GM18498 (cell line): ENCODE results near the gene THBS2.

Experiments used
- ATAC-seq: cut with Tn5 transposase; IDR thresholded peaks from one replicate; pipeline ENCODE4 v1.9.1; 2021; ENCODE audit warnings: mild to moderate bottlenecking, moderate library complexity; ENCODE audit not compliant: unreplicated experiment

THBS2 gene

GRCh38 chr6:169251371-169251802, 2.3 kb downstream of the THBS2 start:
- no peak for ATAC-seq

DNA sequence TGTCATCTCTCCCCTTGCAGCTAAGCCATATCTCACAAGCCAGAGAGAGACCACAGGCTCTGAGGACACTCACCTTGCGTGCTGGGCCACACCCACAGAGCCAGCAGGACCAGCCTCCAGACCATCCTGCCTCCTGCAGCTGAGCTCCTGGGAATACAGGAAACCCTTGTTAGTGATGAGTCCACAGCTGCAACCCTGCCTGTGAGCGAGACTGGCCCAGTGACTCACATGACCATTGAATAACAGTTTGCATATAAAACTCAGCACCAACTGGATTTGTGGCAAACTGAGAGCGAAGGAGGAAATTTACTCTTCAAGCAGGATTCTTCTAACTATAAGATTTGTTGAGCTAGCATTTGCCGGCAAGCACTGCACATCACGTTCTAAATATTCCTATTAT, 3.0 kb downstream of the THBS2 start:
- ATAC-seq = no peak

DNA sequence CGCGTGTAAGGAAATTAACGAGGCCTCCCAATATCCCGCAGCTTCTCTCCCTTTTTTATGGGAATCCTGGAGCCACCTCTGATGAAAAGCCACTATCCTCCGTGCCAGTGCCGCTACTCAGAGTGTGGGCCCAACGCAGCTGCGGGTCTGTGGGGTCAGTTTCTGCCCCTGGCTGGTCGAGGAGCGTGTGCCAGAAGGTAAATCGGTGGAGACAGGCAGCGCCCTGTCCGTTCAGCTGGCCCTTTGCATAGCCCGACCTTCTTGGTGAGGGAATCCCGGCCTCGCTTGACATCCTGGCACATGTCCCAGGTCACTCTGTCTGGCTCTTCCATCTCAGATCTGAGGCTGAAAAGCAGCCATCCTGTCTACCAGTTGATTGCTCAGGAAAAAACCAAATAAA, 4.6 kb downstream of the THBS2 start:
- ATAC-seq = no peak

- no peak for ATAC-seq
These were observed 5.1 kb downstream of the THBS2 start for GRCh38 chr6:169248521-169248971.

GRCh38 chr6:169247991-169248390, 5.7 kb downstream of the THBS2 start:
- no peak for ATAC-seq

GRCh38 chr6:169247419-169247818, 6.2 kb downstream of the THBS2 start:
- no peak for ATAC-seq

DNA sequence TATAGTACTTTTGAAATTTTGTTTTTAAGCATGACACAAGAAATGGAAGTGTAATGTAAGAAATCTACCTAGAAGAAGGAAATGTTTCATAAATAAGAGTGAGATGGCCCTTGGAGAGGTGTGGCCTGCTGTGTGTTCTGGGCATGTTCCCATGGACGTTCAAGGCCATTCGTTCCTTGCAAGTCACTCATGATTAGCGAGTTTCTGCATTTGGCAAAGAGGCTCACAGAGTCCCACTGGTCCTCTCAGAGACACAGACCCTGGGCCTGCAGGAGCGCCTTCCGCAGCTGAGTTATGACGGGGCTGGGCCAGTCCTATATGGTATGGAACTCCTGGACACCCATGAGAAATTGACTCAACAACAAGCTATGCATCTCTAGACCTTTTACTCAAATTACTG, 7.2 kb downstream of the THBS2 start:
- ATAC-seq = no peak

- ATAC-seq = no peak
These were observed 8.8 kb downstream of the THBS2 start for GRCh38 chr6:169244684-169245383.

DNA sequence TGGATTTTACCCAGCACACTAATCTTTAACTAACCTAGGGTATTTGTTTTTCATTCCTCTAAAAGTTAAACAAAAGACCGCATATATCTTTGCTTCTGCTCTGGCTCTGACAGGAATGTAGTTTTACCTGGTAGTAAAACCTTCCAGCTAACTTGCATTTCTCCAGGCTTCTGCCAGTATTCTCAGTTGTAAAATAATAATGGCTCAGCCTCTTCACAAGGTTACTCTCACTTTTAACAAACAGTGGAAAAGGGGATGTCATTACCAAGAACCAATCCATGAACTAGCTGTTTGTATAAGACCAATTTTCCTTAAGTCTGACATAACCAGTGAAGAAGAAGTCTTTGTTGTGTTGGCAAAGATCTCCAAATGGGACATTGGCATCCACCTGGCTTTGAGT, 10.0 kb downstream of the THBS2 start:
- ATAC-seq = no peak

DNA sequence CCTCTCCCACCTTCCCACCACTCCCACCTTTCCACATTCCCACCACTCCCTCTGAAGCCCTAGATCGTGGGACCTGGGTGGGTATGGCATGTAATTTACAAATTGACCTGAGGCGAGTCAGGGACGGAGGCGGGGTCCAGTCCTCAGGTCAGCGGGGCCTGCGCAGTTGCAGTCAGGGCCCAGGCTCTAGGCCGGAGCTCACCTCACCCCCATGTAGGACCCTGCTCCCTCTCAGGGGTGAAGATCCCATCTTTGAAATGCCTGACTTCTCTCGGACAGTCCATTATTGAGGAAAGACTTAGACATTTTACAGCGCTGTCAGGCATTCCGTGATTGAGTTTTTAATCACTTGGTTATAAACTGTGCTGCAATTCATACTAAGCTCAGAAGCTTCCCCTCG, 10.5 kb downstream of the THBS2 start:
- ATAC-seq = no peak

- no peak for ATAC-seq
These were observed 11.8 kb downstream of the THBS2 start for GRCh38 chr6:169241688-169242350.

GRCh38 chr6:169240591-169241390, 12.9 kb downstream of the THBS2 start:
- ATAC-seq = no peak

- ATAC-seq = no peak
These were observed 13.5 kb downstream of the THBS2 start for GRCh38 chr6:169240125-169240524.

- no peak for ATAC-seq
These were observed 14.5 kb downstream of the THBS2 start for GRCh38 chr6:169239181-169239580.

DNA sequence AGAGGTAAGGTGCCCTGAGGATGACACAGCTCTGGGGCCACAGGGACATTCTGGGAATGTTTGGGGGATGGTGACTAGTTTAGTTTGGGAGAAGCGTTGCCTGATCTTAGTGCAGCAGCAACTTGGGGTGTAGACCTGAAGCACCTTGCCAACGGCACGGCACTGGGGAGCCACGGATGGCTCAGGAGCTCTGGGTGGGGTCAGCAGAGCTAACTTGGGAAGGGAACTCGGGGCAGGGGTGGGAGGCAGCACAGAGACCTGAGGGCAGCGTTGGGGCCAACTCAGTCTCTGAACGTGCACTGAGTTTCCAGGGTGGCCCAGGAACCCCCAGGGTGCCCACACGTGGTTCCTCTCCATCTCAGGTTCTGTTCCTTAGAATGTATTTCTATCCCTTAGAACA, 14.9 kb downstream of the THBS2 start:
- no peak for ATAC-seq

DNA sequence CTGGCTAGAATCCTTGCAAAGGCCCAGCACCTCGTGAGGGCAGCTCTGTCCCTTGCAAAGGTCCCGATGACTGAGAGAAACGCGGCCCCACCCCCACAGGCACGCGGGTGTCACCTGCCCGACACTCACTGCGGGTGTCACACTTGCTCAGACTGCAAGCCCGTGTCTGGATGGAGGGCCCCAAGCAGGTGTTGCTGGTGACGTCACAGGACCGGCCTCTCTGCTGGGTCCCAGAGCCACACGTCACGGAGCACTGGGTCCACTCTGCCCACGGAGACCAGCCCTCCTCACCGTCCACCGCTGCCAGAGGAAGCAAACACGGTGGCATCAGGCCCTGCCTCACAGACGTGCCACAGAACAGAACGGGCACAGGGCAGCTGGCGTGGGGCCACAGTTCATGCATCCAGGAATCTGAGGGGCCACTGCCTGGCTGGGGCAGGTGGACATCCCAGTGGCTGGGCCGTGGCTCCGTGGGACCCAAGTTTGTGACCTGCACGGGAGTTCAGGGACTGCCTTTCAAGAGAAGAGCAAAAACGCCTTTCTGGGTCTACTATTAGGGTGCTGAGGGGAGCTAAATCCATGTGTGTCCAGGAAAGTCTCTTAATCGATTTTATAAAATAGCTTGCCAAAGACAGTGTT, 16.0 kb downstream of the THBS2 start:
- no peak for ATAC-seq

DNA sequence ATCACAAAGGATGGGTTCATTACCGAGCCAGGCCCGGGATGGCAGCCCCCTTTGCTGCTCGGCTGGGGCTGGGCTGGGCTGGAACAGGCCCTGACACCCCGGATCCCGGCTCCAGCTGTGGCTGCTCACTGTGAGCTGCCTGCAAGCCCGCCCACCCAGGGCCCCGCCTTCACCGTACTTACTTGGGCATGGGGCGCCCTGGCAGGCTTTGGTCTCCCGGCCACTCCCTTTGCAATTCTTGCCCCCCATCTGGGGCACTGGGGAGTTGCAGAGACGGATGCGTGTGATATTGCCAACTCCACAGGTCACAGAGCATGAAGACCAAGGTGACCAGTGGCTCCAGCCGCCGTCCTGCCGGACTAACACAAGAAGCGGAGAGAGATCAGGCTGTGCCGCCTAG, 16.7 kb downstream of the THBS2 start:
- ATAC-seq = no peak

- ATAC-seq = no peak
These were observed 17.1 kb downstream of the THBS2 start for GRCh38 chr6:169236545-169236944.

- ATAC-seq = no peak
These were observed 18.4 kb downstream of the THBS2 start for GRCh38 chr6:169235286-169235685.

DNA sequence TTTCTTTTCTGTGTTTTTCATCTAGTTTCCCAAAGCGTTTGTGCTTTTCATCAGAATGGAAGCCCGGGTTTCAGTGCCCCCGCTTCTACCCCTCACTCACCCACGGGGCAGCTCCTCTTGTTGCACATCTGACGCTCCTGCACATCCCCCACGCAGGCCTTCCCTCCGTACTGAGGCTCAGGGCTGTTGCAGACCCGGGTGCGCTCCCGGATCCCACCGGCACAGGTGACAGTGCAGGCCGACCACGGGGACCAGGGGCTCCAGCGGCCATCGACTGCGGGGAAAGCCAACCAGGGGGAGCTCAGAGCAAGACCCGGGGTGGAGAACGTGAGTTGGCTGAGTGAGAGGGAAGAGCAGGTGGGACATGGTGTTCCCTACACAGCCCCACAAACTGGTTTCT, 19.0 kb downstream of the THBS2 start:
- no peak for ATAC-seq

- ATAC-seq = no peak
These were observed 19.8 kb downstream of the THBS2 start for GRCh38 chr6:169233832-169234231.
